HAP-1 (cell line): ENCODE results near the gene CDRT15.
"Not testable (repeated sequence)": the region's sequence is repeated elsewhere in the genome, so short reads cannot be mapped to it uniquely, and the experiment has no call there.

Experiments used
- DNase-seq, 2 experiments: peaks; one replicate each; pipeline ENCODE4 v3.0.0-alpha.2; 2016 to 2020; ENCODE audit warnings: low spot score in 2 of 2
- H3K27me3 ChIP-seq: fragments of 250-450 bp; sonication (Bioruptor Pico); 2 replicates; pipeline ENCODE4 v1.5.1; 2020; ENCODE audit warnings: low read depth, mild to moderate bottlenecking, moderate library complexity
- H3K36me3 ChIP-seq: fragments of 250-450 bp; sonication (Bioruptor Pico); replicated peaks from 2 replicates; pipeline ENCODE4 v1.5.1; 2020; ENCODE audit warnings: mild to moderate bottlenecking
- H3K4me1 ChIP-seq: fragments of 250-450 bp; sonication (Bioruptor Pico); 2 replicates; pipeline ENCODE4 v1.5.1; 2020; ENCODE audit warnings: mild to moderate bottlenecking
- H3K4me3 ChIP-seq: fragments of 250-450 bp; sonication (Bioruptor Pico); 2 replicates; pipeline ENCODE4 v1.5.1; 2020; ENCODE audit warnings: mild to moderate bottlenecking, moderate library complexity
- H3K9me3 ChIP-seq: fragments of 250-450 bp; sonication (Bioruptor Pico); 2 replicates; pipeline ENCODE4 v1.5.1; 2020; ENCODE audit warnings: mild to moderate bottlenecking, moderate library complexity
- in situ Hi-C: fragments of 300-500 bp; cut with MboI; formaldehyde crosslinking; loops from 3 replicates; pipeline ENCODE4 v1.14.3; 2020; ENCODE audit warnings: low sequenced_read_pairs, inconsistent platforms, mixed read lengths

The CDRT15 gene

GRCh38 chr17:14191469-14191868 lies 45.2 kb downstream of the CDRT15 start:
- in situ Hi-C loops, H3K4me1 ChIP-seq: not testable (repeated sequence)

GRCh38 chr17:14190774-14191173 lies 45.9 kb downstream of the CDRT15 start:
- DNase-seq, H3K4me1 ChIP-seq, in situ Hi-C loops, H3K9me3 ChIP-seq, H3K4me3 ChIP-seq, H3K27me3 ChIP-seq, H3K36me3 ChIP-seq: not testable (repeated sequence)

More at GRCh38 chr17:14191469-14191868, 45.2 kb downstream of the CDRT15 start:
- DNase-seq, H3K27me3 ChIP-seq, H3K4me3 ChIP-seq, H3K36me3 ChIP-seq, H3K9me3 ChIP-seq: not testable (repeated sequence)

- in situ Hi-C loops, H3K4me3 ChIP-seq, H3K36me3 ChIP-seq, H3K9me3 ChIP-seq, H3K27me3 ChIP-seq, DNase-seq, H3K4me1 ChIP-seq: not testable (repeated sequence)
These were observed 50.2 kb downstream of the CDRT15 start for GRCh38 chr17:14186443-14186842.
